HG03064 (cell line): ENCODE measurements around the gene LARP1.
"Not testable (repeated sequence)": the region's sequence is repeated elsewhere in the genome, so short reads cannot be mapped to it uniquely, and the experiment has no call there.

Source experiments
- ATAC-seq: cut with Tn5 transposase; IDR thresholded peaks from one replicate; pipeline ENCODE4 v1.9.1; 2021; ENCODE audit warnings: low read depth; ENCODE audit not compliant: unreplicated experiment

Gene LARP1

GRCh38 chr5:154819546-154819945, 64.4 kb downstream of the LARP1 start:
- no peak for ATAC-seq

- ATAC-seq = no peak
Measured at GRCh38 chr5:154820383-154820782, 65.2 kb downstream of the LARP1 start.

- not testable (repeated sequence) for ATAC-seq
Measured at GRCh38 chr5:154822896-154823295, 67.7 kb downstream of the LARP1 start.

GRCh38 chr5:154823605-154824004, 68.4 kb downstream of the LARP1 start:
- ATAC-seq = no peak

- ATAC-seq = no peak
Measured at GRCh38 chr5:154824070-154824469, 68.9 kb downstream of the LARP1 start.

GRCh38 chr5:154829181-154829588, 74.0 kb downstream of the LARP1 start:
- no peak for ATAC-seq

GRCh38 chr5:154829589-154830218, 74.5 kb downstream of the LARP1 start:
- no peak for ATAC-seq

GRCh38 chr5:154830219-154830595, 75.0 kb downstream of the LARP1 start:
- ATAC-seq = no peak

GRCh38 chr5:154830596-154830995, 75.4 kb downstream of the LARP1 start:
- no peak for ATAC-seq

GRCh38 chr5:154831451-154831850, 76.3 kb downstream of the LARP1 start:
- ATAC-seq = no peak

GRCh38 chr5:154832804-154833203, 77.6 kb downstream of the LARP1 start:
- ATAC-seq = not testable (repeated sequence)

GRCh38 chr5:154834053-154834452, 78.9 kb downstream of the LARP1 start:
- no peak for ATAC-seq

GRCh38 chr5:154835701-154836052, 80.5 kb downstream of the LARP1 start:
- ATAC-seq = not testable (repeated sequence)

GRCh38 chr5:154836225-154836624, 81.0 kb downstream of the LARP1 start:
- no peak for ATAC-seq

GRCh38 chr5:154837009-154837901, 82.1 kb downstream of the LARP1 start:
- no peak for ATAC-seq

GRCh38 chr5:154840435-154841272, 85.5 kb downstream of the LARP1 start:
- no peak for ATAC-seq

GRCh38 chr5:154841273-154841661, 86.1 kb downstream of the LARP1 start:
- no peak for ATAC-seq

- no peak for ATAC-seq
Measured at GRCh38 chr5:154842689-154843530, 87.7 kb downstream of the LARP1 start.

- no peak for ATAC-seq
Measured at GRCh38 chr5:154844809-154845208, 89.6 kb downstream of the LARP1 start.

GRCh38 chr5:154849264-154849785, 94.1 kb downstream of the LARP1 start:
- ATAC-seq = no peak
